KMS-11 (cell line): Measurements from ENCODE around the gene GEN1.

ENCODE experiments used
- H2AFZ ChIP-seq: fragments of 200-600 bp; sonication (generic); 2 replicates; pipeline ENCODE4 v1.6.1; 2016; ENCODE audit warnings: antibody characterized with exemption, mixed run types, low read depth
- H3K27ac ChIP-seq: fragments of 200-600 bp; sonication (generic); 2 replicates; pipeline ENCODE4 v1.6.1; 2016; ENCODE audit warnings: mild to moderate bottlenecking, mixed run types
- H3K27me3 ChIP-seq: fragments of 200-600 bp; sonication (generic); 2 replicates; pipeline ENCODE4 v1.6.1; 2017; ENCODE audit warnings: mild to moderate bottlenecking, low read depth, mixed run types, moderate library complexity; ENCODE audit not compliant: insufficient read depth
- H3K36me3 ChIP-seq: fragments of 200-600 bp; sonication (generic); 2 replicates; pipeline ENCODE4 v1.6.1; 2017; ENCODE audit warnings: mild to moderate bottlenecking, mixed run types; ENCODE audit not compliant: insufficient read depth
- H3K4me1 ChIP-seq: fragments of 200-600 bp; sonication (generic); 2 replicates; pipeline ENCODE4 v1.6.1; 2016; ENCODE audit warnings: mild to moderate bottlenecking, low read depth, mixed run types; ENCODE audit not compliant: poor library complexity, severe bottlenecking
- H3K4me2 ChIP-seq: fragments of 200-600 bp; sonication (generic); 2 replicates; pipeline ENCODE4 v1.7.0; 2016; ENCODE audit warnings: mild to moderate bottlenecking, mixed run types
- H3K4me3 ChIP-seq: fragments of 200-600 bp; sonication (generic); IDR thresholded peaks from 2 replicates; pipeline ENCODE4 v1.6.1; 2017; ENCODE audit warnings: low read depth, low read length, mixed read lengths; ENCODE audit not compliant: insufficient read depth
- H3K79me2 ChIP-seq: fragments of 200-600 bp; sonication (generic); 2 replicates; pipeline ENCODE4 v1.6.1; 2016; ENCODE audit warnings: low read depth, mixed run types; ENCODE audit not compliant: insufficient read depth
- H3K9ac ChIP-seq: fragments of 200-600 bp; sonication (generic); 2 replicates; pipeline ENCODE4 v1.6.1; 2016; ENCODE audit warnings: mild to moderate bottlenecking, mixed run types
- H4K20me1 ChIP-seq: fragments of 200-600 bp; sonication (generic); 2 replicates; pipeline ENCODE4 v1.6.1; 2016; ENCODE audit warnings: mild to moderate bottlenecking, mixed run types; ENCODE audit not compliant: insufficient read depth
- CTCF ChIP-seq: fragments of 200-600 bp; sonication (generic); conservative IDR thresholded peaks from 2 replicates; pipeline ENCODE4 v1.6.1; 2017; ENCODE audit warnings: low read depth, mild to moderate bottlenecking, antibody characterized with exemption, low read length, moderate library complexity, mixed read lengths

GEN1 gene

GRCh38 chr2:17815468-17816184 is 61.7 kb downstream of the GEN1 start:
- H3K27me3 ChIP-seq, result no peaks in the 10 kb centered on the region
- no peaks in the 10 kb centered on the region for H3K36me3 ChIP-seq
- H2AFZ ChIP-seq, result no peak overlapping the region
- H3K4me3 ChIP-seq, result no peak overlapping the region
- no peaks in the 10 kb centered on the region for H3K79me2 ChIP-seq
- H3K4me2 ChIP-seq, result no peak overlapping the region
- no peak for TF ChIP-seq CTCF
- no peaks in the 10 kb centered on the region for H4K20me1 ChIP-seq
- no peak overlapping the region for H3K9ac ChIP-seq
- H3K27ac ChIP-seq, result no peak overlapping the region
- peaks cover 10% of the 10 kb centered on the region for H3K4me1 ChIP-seq

- Histone ChIP-seq H2AFZ (no peak within 1 kb of the TSS), H3K4me1 (peaks cover 10% of the 10 kb centered on the region), H3K79me2 (no peaks in the 10 kb centered on the region), H4K20me1 (no peaks in the 10 kb centered on the region), H3K4me2 (no peak within 1 kb of the TSS), H3K36me3 (no peaks in the 10 kb centered on the region), H3K27ac (no peak within 1 kb of the TSS), H3K9ac (no peak within 1 kb of the TSS), H3K4me3 (no peak within 1 kb of the TSS), H3K27me3 (no peaks in the 10 kb centered on the region)
- TF ChIP-seq CTCF, result no peak
These were observed 62.7 kb downstream of the GEN1 start, which contains the start of gene MSGN1 for GRCh38 chr2:17816396-17817245. TSS of gene MSGN1 (plus strand) at chr2:17816460. CDS start at chr2:17816519, 59 bp downstream.

- H3K27me3 ChIP-seq, result no peaks in the 10 kb centered on the region
- no peaks in the 10 kb centered on the region for H3K36me3 ChIP-seq
- peaks cover 9% of the 10 kb centered on the region for H3K4me1 ChIP-seq
- H3K4me2 ChIP-seq, result no peak overlapping the region
- no peaks in the 10 kb centered on the region for H4K20me1 ChIP-seq
- no peak overlapping the region for H2AFZ ChIP-seq
- TF ChIP-seq CTCF, result no peak
- H3K4me3 ChIP-seq, result no peak overlapping the region
- no peaks in the 10 kb centered on the region for H3K79me2 ChIP-seq
- no peak overlapping the region for H3K27ac ChIP-seq
- H3K9ac ChIP-seq, result no peak overlapping the region
These were observed 64.4 kb downstream of the GEN1 start for GRCh38 chr2:17818235-17818815.

GRCh38 chr2:17821080-17821479 is 67.1 kb downstream of the GEN1 start:
- no peak for TF ChIP-seq CTCF
- Histone ChIP-seq H3K79me2 (no peaks in the 10 kb centered on the region), H3K27me3 (no peaks in the 10 kb centered on the region), H2AFZ (no peak overlapping the region), H4K20me1 (no peaks in the 10 kb centered on the region), H3K4me2 (no peak overlapping the region), H3K9ac (no peak overlapping the region), H3K36me3 (no peaks in the 10 kb centered on the region), H3K4me3 (no peak overlapping the region), H3K4me1 (no peaks in the 10 kb centered on the region), H3K27ac (no peak overlapping the region)
